Renal cortical epithelial cell (primary cell): Measurements from ENCODE around the gene FILIP1. TPM values are rescaled to one million over a fixed set of nuclear protein-coding genes. Genes with fewer than 3 reads are reported as not detected.
"Not testable (repeated sequence)": the region's sequence is repeated elsewhere in the genome, so short reads cannot be mapped to it uniquely, and the experiment has no call there.

Experiments used
- DNase-seq: peaks from one replicate; pipeline ENCODE4 v3.0.0-alpha.2; 2011; ENCODE audit warnings: low read depth
- total RNA-seq: library from RNA; depleted of rRNA; stranded (reverse); fragments of >200 nt; gene quantifications from 2 replicates; pipeline ENCODE4 v1.2.3, GENCODE V29; 2014

The FILIP1 gene
- total RNA-seq, 1 donor from 2014 or later: 1.5 TPM

DNA sequence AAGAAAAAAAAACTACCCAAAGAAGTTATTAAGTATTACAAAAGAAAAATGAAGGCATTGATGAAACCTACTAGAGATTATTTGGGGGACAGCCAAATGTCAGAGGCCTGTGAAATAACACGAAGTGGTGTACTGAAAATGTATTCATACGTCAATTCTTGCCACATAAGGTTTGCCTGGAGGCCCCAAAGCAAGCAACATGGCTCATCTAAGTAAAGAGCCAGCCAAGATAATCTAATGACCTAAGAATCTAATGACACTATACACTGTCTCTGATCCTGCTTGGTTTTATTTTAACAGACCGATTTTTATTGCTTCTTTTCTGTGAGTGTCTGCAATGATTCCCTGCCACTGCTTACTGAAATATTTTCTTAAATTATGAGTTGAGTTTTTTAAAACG, 34.7 kb downstream of the FILIP1 start:
- DNase-seq: no peak

DNA sequence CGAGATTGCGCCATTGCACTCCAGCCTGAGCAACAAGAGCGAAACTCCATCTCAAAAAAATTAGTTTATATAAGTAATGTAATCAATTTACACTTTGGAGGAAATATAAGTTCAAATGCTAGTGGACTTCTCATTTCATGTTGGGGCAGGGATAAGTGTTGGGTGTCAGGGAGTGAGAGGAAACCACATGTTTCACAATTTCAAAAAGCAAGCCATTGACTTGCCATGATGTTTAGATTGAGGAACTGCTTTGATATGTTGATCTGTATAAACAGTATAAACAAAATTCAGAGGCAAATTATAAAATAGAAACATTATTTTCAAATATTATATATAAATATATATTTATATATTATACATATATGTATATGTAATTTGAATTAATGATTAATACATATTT, 42.7 kb downstream of the FILIP1 start:
- DNase-seq: no peak

DNA sequence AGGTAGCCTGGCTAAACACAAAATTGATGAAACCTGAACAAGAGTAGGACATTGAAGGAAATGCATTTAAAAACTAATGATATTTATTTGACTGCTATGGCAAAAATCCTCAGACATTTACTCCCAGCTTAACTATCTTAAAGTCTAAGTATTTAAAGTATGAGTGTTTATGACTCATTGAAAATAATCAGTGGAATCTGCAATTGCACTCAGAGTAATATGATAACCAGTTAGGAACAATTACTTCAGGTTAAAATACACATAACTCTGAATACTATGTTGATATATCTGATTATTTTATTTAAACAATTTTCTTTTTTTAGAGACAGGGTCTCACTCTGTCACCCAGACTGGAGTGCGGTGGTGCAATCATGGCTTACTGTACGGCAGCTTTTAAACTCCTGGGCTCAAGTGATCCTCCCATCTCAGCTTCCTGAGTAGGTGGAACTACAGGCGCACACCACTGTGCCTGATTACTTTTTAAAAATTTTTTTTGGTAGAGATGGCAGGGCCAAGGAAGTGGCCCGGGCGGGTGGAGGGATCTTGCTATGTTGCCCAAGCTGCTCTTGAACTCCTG, 43.9 kb downstream of the FILIP1 start:
- peak; percentile 48 for DNase-seq

DNA sequence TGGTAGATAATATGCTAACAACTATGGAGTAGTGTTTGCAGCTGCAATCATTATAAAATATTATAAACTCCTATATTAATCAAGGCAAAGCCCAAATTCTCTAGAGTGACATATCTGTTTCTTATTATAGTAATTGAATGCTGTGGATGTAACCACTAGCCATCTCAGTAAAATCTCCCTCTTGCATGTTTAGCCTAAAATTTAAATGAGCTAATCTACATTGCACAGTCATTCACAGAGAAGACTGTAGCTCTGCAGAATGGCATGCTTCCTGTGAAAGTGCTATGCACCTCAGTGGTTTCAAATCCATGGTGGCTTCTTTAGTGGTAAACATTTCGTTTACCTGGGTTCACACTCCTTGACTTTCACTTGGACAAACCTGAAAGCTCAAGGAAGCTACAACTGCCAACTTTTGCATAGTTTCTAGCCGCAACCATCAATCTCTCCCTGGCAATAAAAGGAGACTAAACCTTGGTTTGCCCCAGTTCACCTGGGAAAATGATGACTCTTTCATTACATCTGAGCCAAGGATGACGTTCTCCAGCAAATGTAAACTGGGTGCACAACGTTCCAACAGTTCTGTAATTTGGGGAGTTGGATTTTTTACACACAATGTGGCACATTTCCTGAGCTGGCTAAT, 47.2 kb downstream of the FILIP1 start:
- no peak for DNase-seq

DNA sequence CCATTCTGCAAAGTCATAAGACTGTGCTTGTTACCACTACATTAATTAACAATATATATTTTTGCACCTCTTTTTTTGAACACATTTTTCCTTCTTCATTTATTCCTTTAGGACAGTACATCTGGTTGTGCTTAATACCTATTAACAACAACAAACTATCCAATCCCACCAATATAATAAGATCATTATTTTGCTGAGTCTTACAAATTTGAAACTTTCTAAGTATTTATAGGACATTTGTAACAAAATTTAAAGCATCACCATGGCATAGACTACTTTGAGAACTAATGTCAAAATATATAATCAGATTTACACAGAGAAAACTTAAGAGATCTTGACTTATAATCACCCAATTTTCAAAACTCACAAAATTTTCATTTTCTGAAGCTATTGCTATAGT, 47.9 kb downstream of the FILIP1 start:
- no peak for DNase-seq

DNA sequence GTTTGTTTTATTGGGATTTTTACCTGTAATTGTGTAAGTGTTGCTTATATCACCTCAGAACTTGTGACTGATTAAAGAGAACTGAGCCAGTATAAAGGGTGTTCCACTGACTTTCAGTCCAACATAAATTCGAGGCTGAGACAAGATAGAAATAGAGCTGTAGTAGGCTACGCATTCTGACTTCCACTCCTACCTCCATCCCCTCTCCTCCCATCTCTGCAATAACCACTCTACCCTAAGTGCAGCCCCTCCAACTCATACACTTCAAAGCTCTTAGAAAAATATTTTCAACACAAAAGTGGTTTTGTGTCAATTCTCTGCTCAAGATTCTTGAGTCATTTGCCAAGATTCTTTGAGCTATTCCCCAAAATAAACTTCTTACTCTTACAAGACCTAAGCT, 48.7 kb downstream of the FILIP1 start:
- DNase-seq: no peak

DNA sequence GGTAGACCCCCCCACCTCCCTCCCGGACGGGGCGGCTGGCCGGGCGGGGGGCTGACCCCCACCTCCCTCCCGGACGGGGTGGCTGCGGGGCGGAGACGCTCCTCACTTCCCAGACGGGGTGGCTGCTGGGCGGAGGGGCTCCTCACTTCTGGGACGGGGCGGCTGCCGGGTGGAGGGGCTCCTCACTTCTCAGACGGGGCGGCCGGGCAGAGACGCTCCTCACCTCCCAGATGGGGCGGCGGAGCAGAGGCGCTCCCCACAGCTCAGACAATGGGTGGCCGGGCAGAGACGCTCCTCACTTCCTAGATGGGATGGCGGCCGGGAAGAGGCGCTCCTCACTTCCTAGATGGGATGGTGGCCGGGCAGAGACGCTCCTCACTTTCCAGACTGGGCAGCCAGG, 51.7 kb downstream of the FILIP1 start:
- not testable (repeated sequence) for DNase-seq

DNA sequence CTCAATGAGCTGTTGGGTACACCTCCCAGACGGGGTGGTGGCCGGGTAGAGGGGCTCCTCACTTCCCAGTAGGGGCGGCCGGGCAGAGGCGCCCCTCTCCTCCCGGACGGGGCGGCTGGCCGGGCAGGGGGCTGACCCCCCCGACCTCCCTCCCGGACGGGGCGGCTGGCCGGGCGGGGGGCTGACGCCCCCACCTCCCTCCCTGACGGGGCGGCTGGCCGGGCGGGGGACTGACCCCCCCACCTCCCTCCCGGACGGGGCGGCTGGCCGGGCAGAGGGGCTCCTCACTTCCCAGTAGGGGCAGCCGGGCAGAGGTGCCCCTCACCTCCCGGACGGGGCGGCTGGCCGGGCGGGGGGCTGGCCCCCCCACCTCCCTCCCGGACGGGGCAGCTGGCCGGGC, 52.1 kb downstream of the FILIP1 start:
- not testable (repeated sequence) for DNase-seq

DNA sequence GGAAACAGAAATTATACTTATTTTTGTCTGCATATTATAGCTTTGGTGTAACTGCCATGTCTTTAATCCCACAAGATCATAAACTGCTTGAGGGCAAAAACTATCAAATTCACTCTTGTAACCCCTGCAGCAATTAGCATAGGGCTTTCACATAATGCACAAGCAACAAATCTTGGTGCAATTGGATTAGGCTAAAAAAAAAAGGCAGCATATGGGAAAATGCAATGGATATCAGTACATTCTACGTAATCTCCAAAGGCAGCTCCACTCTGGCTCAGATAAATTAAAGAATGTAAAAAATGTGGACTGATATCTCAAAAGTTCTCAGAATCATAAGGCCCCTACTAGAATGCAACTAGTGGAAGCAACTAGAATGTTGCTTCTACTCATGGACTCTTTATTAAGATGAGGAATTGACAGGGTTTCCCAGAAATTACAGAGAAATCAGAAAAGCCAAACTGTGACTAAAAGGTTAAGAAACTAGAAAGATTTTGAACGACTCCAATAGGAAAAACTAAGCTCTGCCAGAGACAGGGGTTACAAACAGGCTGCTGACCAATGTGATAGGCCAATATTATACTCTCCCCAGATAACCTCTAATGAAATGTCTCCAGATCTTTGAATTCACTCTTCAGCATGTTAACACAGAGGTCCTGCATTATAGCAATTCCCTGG, 55.0 kb downstream of the FILIP1 start:
- DNase-seq: no peak

DNA sequence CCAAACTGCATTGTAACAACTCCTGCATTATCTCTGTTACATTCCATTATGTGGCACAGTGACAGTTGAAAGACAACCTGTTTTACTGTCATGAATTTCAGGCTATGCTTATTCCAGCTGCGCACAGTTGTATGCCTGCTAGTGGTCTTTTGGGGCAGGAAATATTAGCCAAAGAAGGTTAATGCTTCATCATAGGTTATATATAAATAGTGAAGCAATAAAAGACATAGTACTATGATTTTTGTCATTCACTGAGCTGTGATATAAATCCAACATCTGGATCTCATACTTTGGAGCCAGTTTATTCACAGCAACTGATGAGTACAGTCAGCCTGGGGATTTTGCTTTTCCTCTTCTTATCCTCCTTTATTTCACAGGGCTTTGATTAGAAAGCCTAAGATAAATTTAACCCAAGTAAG, 55.6 kb downstream of the FILIP1 start:
- DNase-seq: no peak

DNA sequence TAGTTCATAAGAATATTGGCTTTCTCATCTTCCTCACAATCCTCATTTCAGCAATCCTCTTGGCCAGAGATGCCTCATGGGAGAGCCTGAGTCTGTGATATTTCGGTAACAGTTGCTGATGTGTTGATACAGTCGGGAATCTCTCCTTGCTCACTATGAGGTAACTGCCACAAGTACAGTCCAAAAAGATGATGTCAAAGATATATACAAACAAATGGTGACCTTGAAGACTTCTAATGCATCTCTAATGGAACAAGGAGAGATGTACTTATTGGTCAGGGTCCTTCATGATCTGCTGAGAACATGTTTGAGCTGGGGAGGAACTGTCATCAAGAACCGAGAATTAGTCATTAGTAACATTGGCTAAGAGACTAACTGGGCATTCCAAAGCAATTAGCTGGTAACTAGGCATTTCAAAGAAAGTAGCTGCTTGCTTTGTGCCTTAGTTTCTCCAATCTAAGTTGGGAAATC, 56.1 kb downstream of the FILIP1 start:
- DNase-seq: peak; percentile 88

DNA sequence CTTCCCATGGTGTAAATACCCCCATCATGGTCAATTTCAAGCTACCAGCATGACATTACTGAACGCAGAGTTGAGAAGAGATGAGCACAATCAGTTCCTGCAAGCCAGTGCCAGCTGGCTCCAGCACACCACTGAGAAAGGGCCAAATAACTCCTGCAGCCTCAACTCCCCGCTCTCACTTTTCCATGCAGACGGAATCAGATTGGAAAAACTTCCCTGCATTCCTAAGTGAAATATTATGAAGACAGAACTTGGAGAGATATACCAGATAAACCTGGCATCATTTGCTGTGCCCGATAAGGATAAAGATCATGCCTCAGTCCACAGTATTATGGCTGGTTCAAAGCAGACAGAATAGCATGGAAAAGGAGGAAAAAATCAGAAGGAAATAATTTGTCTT, 56.7 kb downstream of the FILIP1 start:
- DNase-seq: no peak

DNA sequence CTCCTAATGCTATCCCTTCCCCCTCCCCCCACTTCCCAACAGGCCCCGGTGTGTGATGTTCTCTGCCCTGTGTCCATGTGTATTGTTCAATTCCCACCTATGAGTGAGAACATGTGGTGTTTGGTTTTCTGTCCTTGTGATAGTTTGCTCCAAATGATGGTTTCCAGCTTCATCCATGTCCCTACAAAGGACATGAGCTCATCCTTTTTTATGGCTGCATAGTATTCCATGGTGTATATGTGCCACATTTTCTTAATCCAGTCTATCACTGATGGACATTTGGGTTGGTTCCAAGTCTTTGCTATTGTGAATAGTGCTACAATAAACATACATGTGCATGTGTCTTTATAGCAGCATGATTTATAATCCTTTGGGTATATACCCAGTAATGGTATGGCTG, 60.8 kb downstream of the FILIP1 start:
- not testable (repeated sequence) for DNase-seq

DNA sequence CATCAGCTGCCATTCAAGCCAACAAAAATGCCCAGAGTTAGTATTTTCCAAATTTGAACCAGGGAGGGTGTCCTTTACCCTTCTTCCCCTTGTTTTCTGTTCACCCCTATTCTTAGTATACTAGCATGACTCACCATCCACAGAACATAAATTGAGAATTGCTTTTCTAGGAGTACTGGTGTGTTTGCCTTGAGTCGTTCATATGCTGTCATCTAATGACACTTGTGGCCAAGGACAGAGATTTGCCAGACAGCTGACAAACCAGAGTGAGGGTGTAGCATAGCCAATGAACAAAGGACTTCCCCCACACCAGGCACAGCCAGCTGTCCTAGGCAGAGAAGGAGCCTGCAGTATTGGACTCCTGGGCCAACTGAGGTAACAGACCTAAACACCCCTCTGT, 62.2 kb downstream of the FILIP1 start:
- DNase-seq: peak; percentile 81

DNA sequence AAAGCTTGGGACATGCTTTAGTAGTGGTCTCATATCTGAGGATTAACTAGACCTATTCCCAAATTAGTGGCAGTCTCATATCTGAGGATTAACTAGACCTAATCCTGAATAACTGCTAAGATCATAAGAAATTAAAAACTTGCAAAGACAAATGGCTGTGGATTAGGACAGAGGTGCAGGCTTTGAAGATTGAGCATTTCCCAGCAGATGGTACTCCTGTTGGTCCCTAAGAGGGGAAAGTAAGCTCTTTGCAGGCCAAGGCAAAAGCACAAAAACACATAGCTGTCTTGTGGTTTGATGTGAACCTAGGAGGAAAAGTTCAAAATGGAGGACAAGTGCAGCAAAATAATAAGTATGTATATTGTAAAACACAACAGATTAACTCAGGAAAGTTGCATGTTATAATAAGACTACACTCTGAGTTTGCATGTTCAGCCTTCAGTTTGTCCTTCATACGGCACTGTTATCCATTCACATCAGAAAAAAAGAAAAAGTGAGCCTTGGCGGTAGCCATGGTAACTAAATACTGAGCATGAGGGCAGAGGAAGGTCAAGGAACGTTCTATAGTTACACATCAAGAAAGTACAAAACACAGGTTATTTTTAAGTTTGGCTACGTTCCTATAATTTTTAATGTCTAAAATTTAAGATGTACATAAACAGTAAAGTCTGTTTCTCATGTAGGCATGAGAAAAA, 62.8 kb downstream of the FILIP1 start:
- peak; percentile 45 for DNase-seq

DNA sequence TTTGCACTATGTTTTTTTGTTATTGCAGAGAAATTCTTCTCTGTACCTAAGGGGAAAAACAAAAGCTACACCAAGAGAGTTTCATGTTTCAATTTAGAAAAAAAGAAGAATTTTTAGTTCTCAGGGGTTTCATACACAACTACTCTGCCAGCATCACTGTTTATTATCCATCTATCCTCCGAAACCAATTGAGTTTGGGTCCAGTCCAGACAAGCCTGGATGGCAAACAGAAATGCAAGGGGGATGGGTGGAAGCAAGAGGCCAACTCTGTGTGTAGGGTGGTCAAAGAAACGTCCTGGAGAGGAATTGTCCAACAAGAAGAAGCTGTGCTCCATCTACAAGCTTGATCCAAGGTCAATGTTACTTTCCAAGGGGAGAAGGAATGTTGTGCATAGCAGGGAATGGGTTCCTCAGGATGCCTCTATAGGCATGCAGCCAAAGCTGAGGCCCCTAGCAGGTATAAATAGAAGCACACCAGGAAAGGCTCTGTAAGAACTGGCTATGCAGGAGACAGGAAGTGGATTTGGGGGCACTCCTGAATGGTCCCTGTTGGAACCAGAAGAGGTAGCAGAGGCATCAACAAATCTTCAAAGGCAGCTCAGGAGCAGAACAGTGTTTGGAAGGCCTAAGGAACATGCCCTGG, 64.4 kb downstream of the FILIP1 start:
- no peak for DNase-seq

DNA sequence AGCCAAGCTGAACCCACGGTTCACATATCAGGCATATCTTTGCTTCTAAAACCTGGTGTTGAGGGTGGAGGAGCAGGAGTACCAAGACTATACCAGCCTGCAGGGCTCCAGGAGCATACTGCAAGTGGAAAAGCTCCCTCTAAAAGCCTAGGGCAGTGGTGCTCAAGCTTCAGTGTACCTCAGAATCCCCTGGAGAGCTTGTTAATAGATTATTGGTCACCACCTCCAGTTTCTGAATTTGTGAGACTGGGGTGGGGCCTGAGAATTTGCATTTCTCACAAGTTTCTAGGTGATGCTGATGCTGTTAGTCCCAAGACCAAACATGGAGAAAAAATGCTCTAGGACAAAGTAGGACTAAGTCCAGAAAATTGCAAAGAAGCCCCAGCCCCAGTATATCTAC, 65.4 kb downstream of the FILIP1 start:
- DNase-seq: no peak

DNA sequence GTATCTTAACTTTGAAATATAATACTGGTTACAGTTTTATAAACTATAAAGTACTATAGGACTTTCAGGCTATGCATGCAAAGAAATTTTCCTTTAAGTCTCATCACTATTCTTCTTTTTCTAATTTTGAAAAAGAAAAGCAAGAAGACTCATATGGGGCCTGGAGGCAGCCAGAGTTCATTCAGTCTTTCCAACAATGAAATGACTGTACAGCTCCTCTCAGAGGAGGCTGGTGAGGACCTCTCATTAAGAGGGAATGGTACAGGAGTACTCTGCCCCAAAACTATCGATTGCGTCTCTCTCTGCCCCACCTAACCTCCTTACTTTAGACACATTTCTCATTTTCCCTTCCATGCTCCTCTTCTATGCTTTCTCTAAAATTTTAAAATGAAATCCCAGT, 66.3 kb downstream of the FILIP1 start:
- no peak for DNase-seq

DNA sequence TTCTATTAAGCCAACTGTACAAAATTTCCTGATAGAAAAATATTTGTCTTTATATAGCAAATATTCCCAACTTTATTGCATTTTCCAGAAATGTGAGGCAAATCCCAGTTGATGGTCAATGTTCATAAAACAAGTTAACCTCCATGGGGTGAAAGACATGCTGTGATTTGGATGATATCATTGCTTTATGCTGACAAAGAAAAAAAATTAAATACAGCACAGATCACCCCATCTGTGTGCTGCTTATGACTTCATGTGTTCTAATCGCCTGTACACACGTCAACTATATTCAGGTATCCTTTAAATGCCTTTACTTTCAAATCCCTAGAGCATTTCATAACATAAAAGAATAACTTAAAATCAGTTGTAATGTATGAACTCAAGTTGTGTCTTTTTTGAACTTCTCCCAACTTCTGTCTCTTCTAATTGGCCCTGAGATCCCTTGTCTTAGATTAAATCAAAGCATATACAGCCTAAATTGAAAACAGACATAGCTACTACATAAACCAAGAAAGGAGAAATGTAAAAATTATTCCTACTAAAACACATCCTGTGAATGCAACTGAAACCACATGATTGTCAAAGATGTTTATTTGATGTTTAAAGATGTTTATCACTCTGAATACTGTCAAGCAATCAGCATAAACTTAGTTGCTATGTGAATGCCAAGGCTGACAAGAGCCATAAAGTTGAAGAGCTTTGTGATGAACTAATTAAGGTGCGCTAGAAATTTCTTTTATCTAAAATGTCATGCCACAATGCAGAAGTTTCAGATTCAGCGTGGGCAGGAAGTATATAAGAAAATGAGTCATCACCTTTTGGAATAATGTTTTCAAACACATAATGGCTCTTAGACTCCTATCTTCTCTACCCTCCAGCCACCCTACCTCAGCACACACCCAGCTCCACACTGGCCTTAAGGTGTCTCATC, 68.7 kb downstream of the FILIP1 start:
- peak; percentile 62 for DNase-seq

DNA sequence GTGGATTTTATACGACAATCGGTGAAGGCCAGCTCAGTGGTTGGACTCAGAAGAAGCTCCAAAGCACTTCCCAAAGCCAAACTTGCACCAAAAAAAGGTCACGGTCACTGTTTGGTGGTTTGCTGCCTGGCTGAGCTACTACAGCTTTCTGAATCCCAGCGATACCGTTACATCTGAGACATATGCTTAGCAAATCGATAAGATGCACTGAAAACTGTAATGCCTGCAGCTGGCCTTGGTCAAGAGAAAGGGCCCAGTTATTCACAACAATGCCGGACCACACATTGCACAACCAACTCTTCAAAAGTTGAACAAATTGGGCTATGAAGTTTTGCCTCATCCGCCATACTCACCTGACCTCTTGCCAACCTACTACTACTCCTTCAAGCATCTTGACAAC, 70.2 kb downstream of the FILIP1 start:
- DNase-seq: no peak

DNA sequence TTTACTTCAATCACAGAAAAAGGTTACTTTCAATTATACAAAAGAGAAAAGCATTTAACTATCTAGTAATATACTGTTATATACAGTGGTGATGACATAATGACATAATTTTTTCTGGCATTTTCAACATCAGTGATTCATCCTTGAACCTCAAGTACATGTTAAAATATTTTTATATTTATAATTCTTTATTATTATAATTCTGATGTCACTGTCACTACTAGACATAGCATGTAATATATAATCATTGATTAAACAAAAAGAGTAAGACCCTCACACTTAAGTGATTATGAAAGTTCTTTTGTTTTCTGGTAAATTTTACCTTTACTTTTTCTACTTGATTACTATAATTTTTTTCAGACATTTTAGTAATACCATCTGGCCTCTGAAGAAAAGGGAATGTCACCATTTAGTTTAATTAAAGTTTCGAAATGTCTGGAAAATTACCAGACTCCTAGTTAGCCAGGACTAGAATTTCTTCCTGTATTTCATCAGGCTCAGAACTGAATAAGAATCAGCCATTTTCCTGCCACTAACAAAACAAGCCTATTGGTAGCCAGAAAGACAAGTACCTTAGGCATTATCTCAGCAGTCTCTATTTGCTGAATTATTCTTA, 71.5 kb downstream of the FILIP1 start:
- DNase-seq: peak; percentile 59
